HCT116 (cell line): ENCODE data around the gene CPN2. TPM values are rescaled to one million over a fixed set of nuclear protein-coding genes. Genes with fewer than 3 reads are reported as not detected.

Source experiments
- ATAC-seq: fragments of 200-7000 bp; cut with Tn5 transposase; 2 replicates; pipeline ENCODE4 v1.9.1; 2020; ENCODE audit warnings: mild to moderate bottlenecking, moderate library complexity
- BruUV-seq: library from RNA; stranded (reverse); fragments of 400-500 nt; replicated peaks from 2 replicates; lab custom pipeline; 2021; lab: Mats Ljungman, UMichigan
- CTCF ChIA-PET: fragments of 300-600 bp; sonication (Branson Sonifier 250); formaldehyde crosslinking; loops from one replicate; lab custom pipeline; 2021; ENCODE audit warnings: antibody characterized with exemption; lab: Charles Lee
- POLR2A ChIA-PET: fragments of 300-600, 350-600 bp; sonication (Branson Sonifier 250); formaldehyde crosslinking; loops from one replicate; lab custom pipeline; 2021; ENCODE audit warnings: antibody characterized with exemption; lab: Charles Lee
- RAD21 ChIA-PET, 2 experiments: fragments of 300-600 bp; sonication (Branson Sonifier 250); formaldehyde crosslinking; loops; one replicate each; lab custom pipeline; 2023; ENCODE audit warnings: low total read pairs in 2 of 2; ENCODE audit not compliant: uncharacterized antibody in 2 of 2, unreplicated experiment in 2 of 2, low non-redundant PET in 1 of 2; lab: Charles Lee
- DNase-seq: peaks from one replicate; pipeline ENCODE4 v3.0.0-alpha.2; 2010; ENCODE audit warnings: low read depth, low spot score
- H2AFZ ChIP-seq: fragments of 200-600 bp; shearing (Covaris generic), sonication (generic); 2 replicates; pipeline ENCODE4 v1.6.1; 2017; ENCODE audit warnings: low read depth, mixed run types, mixed read lengths, antibody characterized with exemption, low read length; ENCODE audit not compliant: poor library complexity, severe bottlenecking
- H3K27ac ChIP-seq: 2 replicates; pipeline ENCODE4 v1.5.1; 2012; ENCODE audit warnings: low read depth, low read length
- H3K27me3 ChIP-seq: fragments of 200-600 bp; sonication (generic); 2 replicates; pipeline ENCODE4 v1.6.1; 2016; ENCODE audit warnings: mixed run types, low read length, mixed read lengths; ENCODE audit not compliant: insufficient read depth
- H3K36me3 ChIP-seq, 2 experiments: fragments of 200-500 bp in 1 of 2; fragments of 200-600 bp in 1 of 2; sonication (Bioruptor generic) in 1 of 2; sonication (generic) in 1 of 2; 2 replicates each; pipeline versions ENCODE4 v1.5.1 to v1.6.1; 2014 to 2016; ENCODE audit warnings: low read length in 2 of 2, inconsistent platforms in 1 of 2, mixed read lengths in 1 of 2, mixed run types in 1 of 2; ENCODE audit not compliant: insufficient read depth in 2 of 2, control insufficient read depth in 1 of 2
- H3K4me1 ChIP-seq, 2 experiments: fragments of 200-600 bp in 1 of 2; sonication (generic) in 1 of 2; 2 replicates each; pipeline versions ENCODE4 v1.5.1 to v1.6.1; 2012 to 2017; ENCODE audit warnings: low read length in 2 of 2, inconsistent platforms in 1 of 2, mild to moderate bottlenecking in 1 of 2, mixed read lengths in 1 of 2, mixed run types in 1 of 2, moderate library complexity in 1 of 2; ENCODE audit not compliant: insufficient read depth in 2 of 2, control insufficient read depth in 1 of 2
- H3K4me2 ChIP-seq: fragments of 200-600 bp; sonication (generic); 2 replicates; pipeline ENCODE4 v1.6.1; 2017; ENCODE audit warnings: mixed run types, low read length, mixed read lengths
- H3K4me3 ChIP-seq, 2 experiments: fragments of 200-600 bp in 1 of 2; sonication (generic) in 1 of 2; replicated peaks in 1 of 2; 2 replicates each; pipeline ENCODE4 v1.5.1; 2011 to 2016; ENCODE audit warnings: low read length in 2 of 2, control low read depth in 1 of 2, low read depth in 1 of 2, mild to moderate bottlenecking in 1 of 2, mixed read lengths in 1 of 2, mixed run types in 1 of 2
- H3K79me2 ChIP-seq: fragments of 200-600 bp; sonication (generic); 2 replicates; pipeline ENCODE4 v1.6.1; 2017; ENCODE audit warnings: mild to moderate bottlenecking, mixed run types, low read length, moderate library complexity, mixed read lengths; ENCODE audit not compliant: insufficient read depth
- H3K9ac ChIP-seq: fragments of 200-600 bp; sonication (generic); 2 replicates; pipeline ENCODE4 v1.6.1; 2016; ENCODE audit warnings: low read length, mixed read lengths
- H3K9me2 ChIP-seq: fragments of 200-600 bp; sonication (generic), shearing (Covaris generic); 2 replicates; pipeline ENCODE4 v1.6.1; 2017; ENCODE audit warnings: mixed run types, mild to moderate bottlenecking, moderate library complexity; ENCODE audit not compliant: insufficient read depth
- H3K9me3 ChIP-seq, 2 experiments: fragments of 200-500 bp in 1 of 2; fragments of 200-600 bp in 1 of 2; sonication (Bioruptor generic) in 1 of 2; sonication (generic) in 1 of 2; 2 replicates each; pipeline ENCODE4 v1.6.1; 2014 to 2017; ENCODE audit warnings: low read length in 2 of 2, mixed read lengths in 2 of 2, inconsistent platforms in 1 of 2, low read depth in 1 of 2, mild to moderate bottlenecking in 1 of 2, mixed run types in 1 of 2, moderate library complexity in 1 of 2; ENCODE audit not compliant: control insufficient read depth in 1 of 2, insufficient read depth in 1 of 2
- H4K20me1 ChIP-seq: fragments of 200-600 bp; sonication (generic), shearing (Covaris generic); 2 replicates; pipeline ENCODE4 v1.6.1; 2017; ENCODE audit warnings: mixed run types, mild to moderate bottlenecking, moderate library complexity; ENCODE audit not compliant: insufficient read depth
- CBX3 ChIP-seq: IDR thresholded peaks from 2 replicates; pipeline ENCODE4 v1.6.1; 2012; ENCODE audit warnings: low read depth
- EGR1 ChIP-seq: IDR thresholded peaks from 2 replicates; pipeline ENCODE4 v1.6.1; 2012; ENCODE audit warnings: low read depth
- EZH2 ChIP-seq: fragments of 200-600 bp; sonication (generic); IDR thresholded peaks from 2 replicates; pipeline ENCODE4 v1.6.1; 2017; ENCODE audit warnings: antibody characterized with exemption, mixed run types
- POLR2AphosphoS5 ChIP-seq: IDR thresholded peaks from 2 replicates; pipeline ENCODE4 v1.6.1; 2011; ENCODE audit warnings: mild to moderate bottlenecking, low read depth, low read length, moderate library complexity
- RAD21 ChIP-seq: IDR thresholded peaks from 2 replicates; pipeline ENCODE4 v1.6.1; 2012; ENCODE audit warnings: low read depth, mild to moderate bottlenecking
- SIN3A ChIP-seq: IDR thresholded peaks from 2 replicates; pipeline ENCODE4 v1.6.1; 2012; ENCODE audit warnings: low read depth
- SRF ChIP-seq: IDR thresholded peaks from 2 replicates; pipeline ENCODE4 v1.6.1; 2012; ENCODE audit warnings: low read depth
- ZFX ChIP-seq: fragments of 450-650 bp; IDR thresholded peaks from 2 replicates; pipeline ENCODE4 v1.6.1; 2017
- ZNF274 ChIP-seq: fragments of 200-500 bp; sonication (Bioruptor generic); IDR thresholded peaks from 2 replicates; pipeline ENCODE4 v1.6.1; 2014; ENCODE audit warnings: mild to moderate bottlenecking, low read depth, low read length, inconsistent platforms
- intact Hi-C: fragments of 100-400 bp; cut with micrococcal nuclease; formaldehyde crosslinking; loops from 2 replicates; pipeline ENCODE4 v1.10.0; 2022
- total RNA-seq: library from RNA; stranded (reverse); gene quantifications from one replicate; pipeline ENCODE4 v1.2.1, GENCODE V29; 2021; ENCODE audit not compliant: unreplicated experiment
- TF ChIP-seq, protein P1 (sequence below): IDR thresholded peaks from 2 replicates; pipeline ENCODE4 v1.6.1; 2012
- TF ChIP-seq, protein P2 (sequence below), 3 experiments: fragments of 200-600 bp in 1 of 3; sonication (generic) in 1 of 3; IDR thresholded peaks in 2 of 3; conservative IDR thresholded peaks in 1 of 3; 2 replicates each; pipeline ENCODE4 v1.5.1; 2012 to 2017; ENCODE audit warnings: low read depth in 2 of 3, low read length in 2 of 3, antibody characterized with exemption in 1 of 3, borderline replicate concordance in 1 of 3, control low read depth in 1 of 3, mild to moderate bottlenecking in 1 of 3, mixed read lengths in 1 of 3, mixed run types in 1 of 3, moderate library complexity in 1 of 3; ENCODE audit not compliant: insufficient read depth in 1 of 3
- TF ChIP-seq, protein P3 (sequence below): IDR thresholded peaks from 2 replicates; pipeline ENCODE4 v1.6.1; 2012; ENCODE audit warnings: low read depth
- TF ChIP-seq, protein P4 (sequence below): IDR thresholded peaks from 2 replicates; pipeline ENCODE4 v1.6.1; 2012

Gene CPN2
- total RNA-seq, 1 experiment from 2014 or later, result not detected

DNA sequence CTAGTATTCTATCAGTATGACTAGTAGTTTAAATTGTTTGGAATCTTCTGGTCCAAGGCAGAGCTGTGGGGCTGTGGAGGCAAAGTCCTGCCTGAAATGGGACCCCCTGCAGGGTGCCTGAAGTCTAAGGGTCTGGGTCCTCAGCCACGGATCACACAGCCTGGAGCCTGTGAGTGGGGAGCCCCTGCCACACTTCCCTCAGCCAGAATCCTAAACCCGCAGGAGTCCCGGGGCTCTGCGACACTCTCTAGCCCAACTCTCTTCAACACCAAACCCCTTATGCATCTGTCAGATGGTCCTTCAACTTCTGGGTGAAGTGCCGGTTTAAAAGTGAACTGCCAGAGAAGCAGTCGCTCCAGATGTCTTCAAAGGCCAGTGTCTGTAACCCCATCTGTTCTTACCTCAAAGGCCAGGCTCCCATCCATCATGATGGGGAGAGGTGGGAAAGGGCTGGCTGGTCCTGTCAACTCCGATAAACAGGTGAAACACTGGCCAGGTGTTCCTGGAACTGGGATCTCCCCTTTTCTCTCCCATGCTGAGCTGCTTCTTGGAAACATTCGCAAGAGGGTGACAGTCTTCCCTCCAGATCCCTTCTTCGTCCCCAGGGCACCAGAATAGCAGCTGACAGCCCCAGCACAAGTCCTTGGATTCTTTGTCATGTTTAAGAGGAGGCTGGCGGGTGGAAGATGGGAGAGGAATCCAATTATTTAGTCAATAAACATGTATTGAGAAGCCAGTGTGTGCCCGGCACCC, 45.6 kb downstream of the CPN2 start:
- RAD21 ChIA-PET, result no interaction called here
- ATAC-seq, result no peak
- no TSS peak for BruUV-seq

More for the DNA sequence above, 45.6 kb downstream of the CPN2 start:
- no peaks in the 10 kb centered on the region for H3K79me2 ChIP-seq
- peaks cover 3 to 13% of the 10 kb centered on the region in 2 experiments; a peak in 3 of 4 replicates for H3K4me1 ChIP-seq
- ChIA-PET CTCF (interaction anchor here (1.3 to 2.5 kb wide), 2 partner anchors 10 kb away, joined by 4 to 10 read pairs; no protein-coding TSS in a partner anchor), POLR2A (no interaction called here)
- H3K36me3 ChIP-seq, result no peaks in the 10 kb centered on the region
- no peak for DNase-seq
- no peak overlapping the region for H3K9ac ChIP-seq
- H3K9me2 ChIP-seq, result no peaks in the 10 kb centered on the region
- TF ChIP-seq EZH2 (no peak), SRF (no peak), CBX3 (no peak), SIN3A (no peak), POLR2AphosphoS5 (no peak), RAD21 (no peak), EGR1 (no peak), ZFX (no peak), ZNF274 (no peak)
- TF ChIP-seq, protein P1, sequence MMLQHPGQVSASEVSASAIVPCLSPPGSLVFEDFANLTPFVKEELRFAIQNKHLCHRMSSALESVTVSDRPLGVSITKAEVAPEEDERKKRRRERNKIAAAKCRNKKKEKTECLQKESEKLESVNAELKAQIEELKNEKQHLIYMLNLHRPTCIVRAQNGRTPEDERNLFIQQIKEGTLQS, result no peak
- TF ChIP-seq, protein P2, sequence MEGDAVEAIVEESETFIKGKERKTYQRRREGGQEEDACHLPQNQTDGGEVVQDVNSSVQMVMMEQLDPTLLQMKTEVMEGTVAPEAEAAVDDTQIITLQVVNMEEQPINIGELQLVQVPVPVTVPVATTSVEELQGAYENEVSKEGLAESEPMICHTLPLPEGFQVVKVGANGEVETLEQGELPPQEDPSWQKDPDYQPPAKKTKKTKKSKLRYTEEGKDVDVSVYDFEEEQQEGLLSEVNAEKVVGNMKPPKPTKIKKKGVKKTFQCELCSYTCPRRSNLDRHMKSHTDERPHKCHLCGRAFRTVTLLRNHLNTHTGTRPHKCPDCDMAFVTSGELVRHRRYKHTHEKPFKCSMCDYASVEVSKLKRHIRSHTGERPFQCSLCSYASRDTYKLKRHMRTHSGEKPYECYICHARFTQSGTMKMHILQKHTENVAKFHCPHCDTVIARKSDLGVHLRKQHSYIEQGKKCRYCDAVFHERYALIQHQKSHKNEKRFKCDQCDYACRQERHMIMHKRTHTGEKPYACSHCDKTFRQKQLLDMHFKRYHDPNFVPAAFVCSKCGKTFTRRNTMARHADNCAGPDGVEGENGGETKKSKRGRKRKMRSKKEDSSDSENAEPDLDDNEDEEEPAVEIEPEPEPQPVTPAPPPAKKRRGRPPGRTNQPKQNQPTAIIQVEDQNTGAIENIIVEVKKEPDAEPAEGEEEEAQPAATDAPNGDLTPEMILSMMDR (IDR thresholded peaks at IDR 0.05 in 2 of 3, conservative IDR thresholded peaks at IDR 0.05 in 1 of 3; ENCODE audit: borderline replicate concordance in 1 of 3, insufficient read depth in 1 of 3, low read depth in 2 of 3, low read length in 2 of 3), result no peak
- TF ChIP-seq, protein P3, sequence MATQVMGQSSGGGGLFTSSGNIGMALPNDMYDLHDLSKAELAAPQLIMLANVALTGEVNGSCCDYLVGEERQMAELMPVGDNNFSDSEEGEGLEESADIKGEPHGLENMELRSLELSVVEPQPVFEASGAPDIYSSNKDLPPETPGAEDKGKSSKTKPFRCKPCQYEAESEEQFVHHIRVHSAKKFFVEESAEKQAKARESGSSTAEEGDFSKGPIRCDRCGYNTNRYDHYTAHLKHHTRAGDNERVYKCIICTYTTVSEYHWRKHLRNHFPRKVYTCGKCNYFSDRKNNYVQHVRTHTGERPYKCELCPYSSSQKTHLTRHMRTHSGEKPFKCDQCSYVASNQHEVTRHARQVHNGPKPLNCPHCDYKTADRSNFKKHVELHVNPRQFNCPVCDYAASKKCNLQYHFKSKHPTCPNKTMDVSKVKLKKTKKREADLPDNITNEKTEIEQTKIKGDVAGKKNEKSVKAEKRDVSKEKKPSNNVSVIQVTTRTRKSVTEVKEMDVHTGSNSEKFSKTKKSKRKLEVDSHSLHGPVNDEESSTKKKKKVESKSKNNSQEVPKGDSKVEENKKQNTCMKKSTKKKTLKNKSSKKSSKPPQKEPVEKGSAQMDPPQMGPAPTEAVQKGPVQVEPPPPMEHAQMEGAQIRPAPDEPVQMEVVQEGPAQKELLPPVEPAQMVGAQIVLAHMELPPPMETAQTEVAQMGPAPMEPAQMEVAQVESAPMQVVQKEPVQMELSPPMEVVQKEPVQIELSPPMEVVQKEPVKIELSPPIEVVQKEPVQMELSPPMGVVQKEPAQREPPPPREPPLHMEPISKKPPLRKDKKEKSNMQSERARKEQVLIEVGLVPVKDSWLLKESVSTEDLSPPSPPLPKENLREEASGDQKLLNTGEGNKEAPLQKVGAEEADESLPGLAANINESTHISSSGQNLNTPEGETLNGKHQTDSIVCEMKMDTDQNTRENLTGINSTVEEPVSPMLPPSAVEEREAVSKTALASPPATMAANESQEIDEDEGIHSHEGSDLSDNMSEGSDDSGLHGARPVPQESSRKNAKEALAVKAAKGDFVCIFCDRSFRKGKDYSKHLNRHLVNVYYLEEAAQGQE, result no peak
- TF ChIP-seq, protein P4, sequence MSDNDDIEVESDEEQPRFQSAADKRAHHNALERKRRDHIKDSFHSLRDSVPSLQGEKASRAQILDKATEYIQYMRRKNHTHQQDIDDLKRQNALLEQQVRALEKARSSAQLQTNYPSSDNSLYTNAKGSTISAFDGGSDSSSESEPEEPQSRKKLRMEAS, result no peak
- H3K4me2 ChIP-seq, result no peak overlapping the region
- no peak overlapping the region for H3K4me3 ChIP-seq
- no peak overlapping the region for H2AFZ ChIP-seq
- H3K27me3 ChIP-seq, result no peaks in the 10 kb centered on the region
- H3K27ac ChIP-seq, result no peak overlapping the region
- no peaks in the 10 kb centered on the region for H3K9me3 ChIP-seq
- intact Hi-C loops, result no loop called here
- H4K20me1 ChIP-seq, result no peaks in the 10 kb centered on the region
